Thymus (tissue), 11 donors: Measurements from ENCODE around the gene GJC3. TPM values are rescaled to one million over a fixed set of nuclear protein-coding genes. Genes with fewer than 3 reads are reported as not detected.
"Not testable (repeated sequence)": the region's sequence is repeated elsewhere in the genome, so short reads cannot be mapped to it uniquely, and the experiment has no call there.

Experiments used
- DNase-seq, 9 donors: peaks; one replicate each; pipeline ENCODE4 v3.0.0-alpha.2; 2013; ENCODE audit warnings: low spot score in 9 of 9, low read depth in 6 of 9, missing footprints in 1 of 9
- H3K27ac ChIP-seq, 2 donors: one replicate each; pipeline ENCODE4 v1.5.1; 2013; ENCODE audit warnings: control low read depth in 1 of 2, low read depth in 1 of 2, low read length in 1 of 2, mild to moderate bottlenecking in 1 of 2, moderate library complexity in 1 of 2
- H3K27me3 ChIP-seq, 2 donors: one replicate each; pipeline ENCODE4 v1.5.1; 2013; ENCODE audit warnings: low read length in 1 of 2; ENCODE audit not compliant: control insufficient read depth in 2 of 2, insufficient read depth in 1 of 2
- H3K36me3 ChIP-seq, 2 donors: one replicate each; pipeline ENCODE4 v1.5.1; 2013; ENCODE audit warnings: low read length in 1 of 2, mild to moderate bottlenecking in 1 of 2, moderate library complexity in 1 of 2; ENCODE audit not compliant: control insufficient read depth in 2 of 2, insufficient read depth in 2 of 2
- H3K4me1 ChIP-seq, 2 donors: one replicate each; pipeline ENCODE4 v1.5.1; 2013; ENCODE audit warnings: low read length in 2 of 2; ENCODE audit not compliant: control insufficient read depth in 2 of 2, insufficient read depth in 2 of 2
- H3K4me3 ChIP-seq, 2 donors: one replicate each; pipeline ENCODE4 v1.5.1; 2013; ENCODE audit warnings: low read length in 2 of 2, control low read depth in 1 of 2, mild to moderate bottlenecking in 1 of 2
- H3K9me3 ChIP-seq, 2 donors: one replicate each; pipeline ENCODE4 v1.5.1; 2013; ENCODE audit warnings: low read length in 1 of 2, mild to moderate bottlenecking in 1 of 2; ENCODE audit not compliant: control insufficient read depth in 2 of 2, insufficient read depth in 1 of 2
- WGBS: extraction: QIAGEN DNeasy Blood & Tissue Kit; methylation state at CpG from one replicate; pipeline ENCODE4 v1.1.7; 2013; 5-methylcytosine and 5-hydroxymethylcytosine counted together
- polyA plus RNA-seq: library from polyadenylated mRNA; stranded (reverse); fragments of 200-250 nt; gene quantifications from one replicate; pipeline ENCODE4 v1.2.3, GENCODE V29; 2013
- total RNA-seq: library from RNA; stranded (reverse); fragments of 120-200 nt; gene quantifications from one replicate; pipeline ENCODE4 v1.2.4, GENCODE V29; 2013
- donor health status: healthy.

The GJC3 gene
- total and polyA plus RNA-seq, 2 donors, result 0.11 to 0.14 TPM

GRCh38 chr7:99897322-99898022 lies 31.9 kb downstream of the GJC3 start:
- H3K4me1 ChIP-seq, result no peaks in the 10 kb centered on the region
- no peak for DNase-seq
- no peak overlapping the region for H3K27ac ChIP-seq
- no peak overlapping the region for H3K4me3 ChIP-seq
- WGBS, result 96% methylated on average over 6 of the region's 6 CpGs
- H3K36me3 ChIP-seq, result peaks cover 23 to 25% of the 10 kb centered on the region in 2 donors
- no peaks in the 10 kb centered on the region for H3K27me3 ChIP-seq
- no peaks in the 10 kb centered on the region for H3K9me3 ChIP-seq

- no peaks in the 10 kb centered on the region for H3K4me1 ChIP-seq
Observed at GRCh38 chr7:99894738-99895137, 34.7 kb downstream of the GJC3 start.

GRCh38 chr7:99893280-99893679 lies 36.1 kb downstream of the GJC3 start:
- no peaks in the 10 kb centered on the region for H3K4me1 ChIP-seq
- DNase-seq, result no peak
- no peaks in the 10 kb centered on the region for H3K27me3 ChIP-seq
- H3K9me3 ChIP-seq, result no peaks in the 10 kb centered on the region
- H3K27ac ChIP-seq, result no peak overlapping the region
- peaks cover 14 to 18% of the 10 kb centered on the region in 2 donors for H3K36me3 ChIP-seq
- H3K4me3 ChIP-seq, result no peak overlapping the region
- WGBS, result 84% methylated on average over 5 of the region's 5 CpGs

More at GRCh38 chr7:99894738-99895137, 34.7 kb downstream of the GJC3 start:
- Histone ChIP-seq H3K36me3 (peaks cover 8 to 26% of the 10 kb centered on the region in 2 donors), H3K27ac (no peak overlapping the region), H3K9me3 (no peaks in the 10 kb centered on the region), H3K27me3 (no peaks in the 10 kb centered on the region), H3K4me3 (no peak overlapping the region)
- no peak for DNase-seq

GRCh38 chr7:99890348-99890747 lies 39.1 kb downstream of the GJC3 start:
- not testable (repeated sequence) for H3K4me1 ChIP-seq, H3K27me3 ChIP-seq, DNase-seq, H3K9me3 ChIP-seq, H3K4me3 ChIP-seq, H3K27ac ChIP-seq
- peaks cover 14 to 16% of the 10 kb centered on the region in 2 donors for H3K36me3 ChIP-seq
- WGBS, result 97% methylated on average over 2 of the region's 2 CpGs

- H3K27me3 ChIP-seq, result not testable (repeated sequence)
Observed at GRCh38 chr7:99888366-99888765, 41.1 kb downstream of the GJC3 start.

GRCh38 chr7:99881370-99881769 lies 48.0 kb downstream of the GJC3 start:
- Histone ChIP-seq H3K4me1 (no peaks in the 10 kb centered on the region), H3K4me3 (no peak overlapping the region), H3K9me3 (peaks cover 0 to 2% of the 10 kb centered on the region in 2 donors), H3K27me3 (no peaks in the 10 kb centered on the region), H3K27ac (no peak overlapping the region), H3K36me3 (no peaks in the 10 kb centered on the region)
- WGBS, result 95% methylated on average over 4 of the region's 4 CpGs
- DNase-seq, result no peak

More at GRCh38 chr7:99888366-99888765, 41.1 kb downstream of the GJC3 start:
- WGBS, result 90% methylated on average over 26 of the region's 29 CpGs
- H3K27ac ChIP-seq, H3K9me3 ChIP-seq, H3K4me1 ChIP-seq, H3K4me3 ChIP-seq, DNase-seq: not testable (repeated sequence)
- H3K36me3 ChIP-seq, result peaks cover 14 to 16% of the 10 kb centered on the region in 2 donors

- H3K27me3 ChIP-seq, result no peaks in the 10 kb centered on the region
- no peak within 1 kb of the TSS for H3K4me3 ChIP-seq
- no peak within 1 kb of the TSS for H3K27ac ChIP-seq
- H3K4me1 ChIP-seq, result no peaks in the 10 kb centered on the region
- no peaks in the 10 kb centered on the region for H3K9me3 ChIP-seq
- H3K36me3 ChIP-seq, result no peaks in the 10 kb centered on the region
- 95% methylated on average over 3 of the region's 3 CpGs for WGBS
- DNase-seq, result no peak
Observed at GRCh38 chr7:99876933-99877332, 52.5 kb downstream of the GJC3 start, which contains the start of gene OR2AE1. Gene OR2AE1 (minus strand): TSS chr7:99877033. CDS start chr7:99877033, 0 bp downstream.

- Histone ChIP-seq H3K27ac (no peak overlapping the region), H3K4me3 (no peak overlapping the region), H3K9me3 (no peaks in the 10 kb centered on the region), H3K4me1 (no peaks in the 10 kb centered on the region), H3K36me3 (no peaks in the 10 kb centered on the region), H3K27me3 (no peaks in the 10 kb centered on the region)
- no peak for DNase-seq
- WGBS, result 93% methylated on average over 5 of the region's 5 CpGs
Observed at GRCh38 chr7:99876491-99876890, 52.9 kb downstream of the GJC3 start.
